Brain microvascular endothelial cell (primary cell): ENCODE results near the gene DLX2.

Source experiments
- DNase-seq: peaks from one replicate; pipeline ENCODE4 v3.0.0-alpha.2; 2020
- H3K27ac ChIP-seq: fragments of 250-450 bp; sonication (Bioruptor Pico); 2 replicates; pipeline ENCODE4 v1.5.1; 2020; ENCODE audit warnings: mild to moderate bottlenecking, moderate library complexity
- H3K27me3 ChIP-seq: fragments of 250-450 bp; sonication (Bioruptor Pico); replicated peaks from 2 replicates; pipeline ENCODE4 v1.5.1; 2020; ENCODE audit warnings: mild to moderate bottlenecking
- H3K36me3 ChIP-seq: fragments of 250-450 bp; sonication (Bioruptor Pico); replicated peaks from 2 replicates; pipeline ENCODE4 v1.5.1; 2020; ENCODE audit warnings: mild to moderate bottlenecking
- H3K4me3 ChIP-seq: 2 replicates; pipeline ENCODE4 v1.5.1; 2011; ENCODE audit warnings: low read depth, mild to moderate bottlenecking, control low read depth, low read length, moderate library complexity
- in situ Hi-C: cut with HindIII; loops from 2 replicates; pipeline ENCODE4 v1.10.0; 2017; ENCODE audit warnings: low sequenced_read_pairs, low pct_ligation_motif_present
- TF ChIP-seq, protein P1 (sequence below): IDR thresholded peaks from 2 replicates; pipeline ENCODE4 v1.5.1; 2011; ENCODE audit warnings: low read depth, mild to moderate bottlenecking, moderate library complexity, low read length, control low read depth, inconsistent platforms; ENCODE audit errors: missing control alignments

Gene DLX2

DNA sequence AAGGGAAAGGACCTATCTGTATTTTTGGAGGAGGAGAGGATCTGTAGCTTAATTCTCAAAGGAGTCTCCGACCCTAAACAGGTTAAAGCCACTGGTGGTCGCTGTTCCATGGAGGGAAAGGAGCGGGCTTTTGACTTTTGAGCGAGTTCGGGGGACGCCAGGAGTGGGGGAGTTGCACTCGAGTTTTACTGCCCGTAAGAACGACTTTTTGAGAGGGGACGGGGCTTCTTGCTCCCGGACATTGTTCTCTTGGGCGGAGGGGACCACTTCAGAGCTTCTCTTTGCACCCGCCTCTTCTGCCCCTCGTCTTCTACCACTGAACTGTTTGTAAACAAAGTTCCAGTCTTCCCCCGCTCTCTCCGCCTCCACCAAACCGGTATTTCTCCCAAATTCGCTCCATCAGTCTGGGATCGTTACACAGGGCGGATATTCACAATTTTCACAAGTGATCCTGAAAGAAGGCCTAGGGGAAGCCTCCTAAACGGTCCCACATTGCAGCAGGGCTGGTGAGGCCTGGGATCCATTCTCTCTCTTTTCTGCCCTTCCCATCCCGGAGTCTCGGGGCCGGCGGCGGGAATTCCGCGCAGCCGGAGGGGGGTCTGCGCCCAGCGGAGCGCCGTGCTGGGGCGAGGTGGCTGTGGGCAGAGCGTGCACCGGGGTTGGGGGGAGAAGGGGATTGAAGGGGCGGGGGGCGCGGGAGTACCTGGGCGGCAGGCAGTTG is 6.6 kb downstream of the DLX2 start:
- no peak for DNase-seq

DNA sequence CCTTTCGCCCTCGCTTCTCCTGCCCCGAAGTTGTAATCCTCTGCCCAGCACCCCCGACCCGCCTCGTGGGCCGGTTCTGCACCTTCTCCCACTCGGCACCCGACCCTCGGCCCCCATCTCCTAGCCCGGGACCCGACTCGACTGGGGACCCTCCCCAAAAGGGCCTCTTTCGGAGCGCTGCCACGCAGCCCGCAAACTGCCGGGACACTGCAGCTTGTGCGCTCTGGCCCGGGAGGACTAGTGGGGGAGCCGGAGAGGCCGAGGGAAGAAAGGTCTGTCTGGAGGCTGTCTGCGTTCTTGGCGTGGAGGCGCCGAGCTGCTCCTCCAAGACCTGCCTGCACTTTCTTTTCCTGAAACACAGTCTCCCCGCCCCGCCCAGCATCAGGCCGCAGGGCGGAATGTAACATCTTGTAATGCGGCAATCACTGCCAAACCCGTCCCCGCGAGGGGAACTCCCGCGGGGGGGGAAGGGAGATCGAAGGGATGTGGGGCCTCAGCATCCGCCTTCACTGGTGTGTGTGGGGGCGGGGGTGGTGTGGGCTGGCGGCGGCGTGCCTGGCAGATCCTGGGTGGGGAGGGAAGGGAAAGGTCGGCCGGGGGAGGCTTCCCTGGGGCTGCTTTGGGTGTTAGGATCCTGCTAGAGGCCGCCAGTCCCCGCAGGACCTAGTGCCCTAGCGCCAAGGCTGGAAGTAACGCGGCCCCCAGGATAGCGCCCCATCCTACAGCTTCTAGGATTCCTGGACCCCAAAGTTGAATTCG is 7.4 kb downstream of the DLX2 start:
- Histone ChIP-seq H3K27ac (no peak overlapping the region), H3K36me3 (no peaks in the 10 kb centered on the region), H3K27me3 (peaks cover 44% of the 10 kb centered on the region), H3K4me3 (peak overlapping the region; percentile 59)
- in situ Hi-C loops = no loop called here
- peak; percentile 60 for DNase-seq
- TF ChIP-seq, protein P1, sequence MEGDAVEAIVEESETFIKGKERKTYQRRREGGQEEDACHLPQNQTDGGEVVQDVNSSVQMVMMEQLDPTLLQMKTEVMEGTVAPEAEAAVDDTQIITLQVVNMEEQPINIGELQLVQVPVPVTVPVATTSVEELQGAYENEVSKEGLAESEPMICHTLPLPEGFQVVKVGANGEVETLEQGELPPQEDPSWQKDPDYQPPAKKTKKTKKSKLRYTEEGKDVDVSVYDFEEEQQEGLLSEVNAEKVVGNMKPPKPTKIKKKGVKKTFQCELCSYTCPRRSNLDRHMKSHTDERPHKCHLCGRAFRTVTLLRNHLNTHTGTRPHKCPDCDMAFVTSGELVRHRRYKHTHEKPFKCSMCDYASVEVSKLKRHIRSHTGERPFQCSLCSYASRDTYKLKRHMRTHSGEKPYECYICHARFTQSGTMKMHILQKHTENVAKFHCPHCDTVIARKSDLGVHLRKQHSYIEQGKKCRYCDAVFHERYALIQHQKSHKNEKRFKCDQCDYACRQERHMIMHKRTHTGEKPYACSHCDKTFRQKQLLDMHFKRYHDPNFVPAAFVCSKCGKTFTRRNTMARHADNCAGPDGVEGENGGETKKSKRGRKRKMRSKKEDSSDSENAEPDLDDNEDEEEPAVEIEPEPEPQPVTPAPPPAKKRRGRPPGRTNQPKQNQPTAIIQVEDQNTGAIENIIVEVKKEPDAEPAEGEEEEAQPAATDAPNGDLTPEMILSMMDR = no peak

More for the DNA sequence above, 6.6 kb downstream of the DLX2 start:
- Histone ChIP-seq H3K36me3 (no peaks in the 10 kb centered on the region), H3K27me3 (peaks cover 41% of the 10 kb centered on the region), H3K27ac (no peak overlapping the region), H3K4me3 (peak overlapping the region; percentile 59)
- TF ChIP-seq, protein P1 = peak; percentile 58
- in situ Hi-C loops = no loop called here

DNA sequence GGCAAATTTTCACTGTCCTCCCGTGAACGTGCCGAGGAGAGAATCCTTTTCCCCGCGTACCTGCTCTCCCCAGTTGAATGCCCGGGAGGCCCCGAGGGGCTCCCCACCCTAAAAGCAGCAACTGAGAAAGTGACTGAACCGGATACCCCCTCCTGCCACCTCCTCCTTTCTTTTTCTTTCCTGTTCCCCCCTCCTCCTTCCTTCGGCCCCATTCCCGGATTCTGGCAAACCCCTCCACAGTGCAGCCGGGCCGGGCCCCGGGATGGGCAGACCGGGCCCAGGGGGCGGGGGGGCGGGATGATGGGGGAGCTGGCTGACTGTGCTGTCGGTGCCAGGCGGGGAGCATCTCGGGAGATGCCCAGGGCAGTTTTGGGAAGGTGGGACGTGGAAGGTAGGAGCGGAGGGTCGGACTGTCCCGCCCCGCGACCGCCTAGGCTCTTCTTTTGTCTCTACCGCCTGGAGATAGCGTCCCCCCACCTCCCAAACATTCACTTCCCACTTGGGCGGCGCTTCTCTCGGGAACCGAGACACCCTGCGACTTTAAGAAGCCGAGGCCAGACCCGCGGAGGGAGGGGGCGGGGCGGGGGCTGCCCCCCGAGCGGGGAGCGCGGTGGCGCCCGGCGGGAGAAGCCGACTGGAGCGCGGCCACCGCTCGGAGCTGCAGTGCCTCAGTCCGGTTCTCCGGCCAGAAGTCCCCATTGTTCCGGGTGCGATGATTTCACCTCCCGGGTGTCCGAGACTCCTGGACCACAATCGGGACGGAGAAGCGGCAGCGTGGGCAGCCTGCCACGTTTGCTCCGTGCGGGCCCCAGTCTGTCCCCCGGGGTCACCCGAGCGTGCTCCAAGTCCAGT is 8.2 kb downstream of the DLX2 start:
- no peak for DNase-seq
- peak overlapping the region; percentile 59 for H3K4me3 ChIP-seq
- in situ Hi-C loops = no loop called here
- peaks cover 50% of the 10 kb centered on the region for H3K27me3 ChIP-seq
- TF ChIP-seq, protein P1 = no peak
- H3K36me3 ChIP-seq = no peaks in the 10 kb centered on the region
- H3K27ac ChIP-seq = no peak overlapping the region

DNA sequence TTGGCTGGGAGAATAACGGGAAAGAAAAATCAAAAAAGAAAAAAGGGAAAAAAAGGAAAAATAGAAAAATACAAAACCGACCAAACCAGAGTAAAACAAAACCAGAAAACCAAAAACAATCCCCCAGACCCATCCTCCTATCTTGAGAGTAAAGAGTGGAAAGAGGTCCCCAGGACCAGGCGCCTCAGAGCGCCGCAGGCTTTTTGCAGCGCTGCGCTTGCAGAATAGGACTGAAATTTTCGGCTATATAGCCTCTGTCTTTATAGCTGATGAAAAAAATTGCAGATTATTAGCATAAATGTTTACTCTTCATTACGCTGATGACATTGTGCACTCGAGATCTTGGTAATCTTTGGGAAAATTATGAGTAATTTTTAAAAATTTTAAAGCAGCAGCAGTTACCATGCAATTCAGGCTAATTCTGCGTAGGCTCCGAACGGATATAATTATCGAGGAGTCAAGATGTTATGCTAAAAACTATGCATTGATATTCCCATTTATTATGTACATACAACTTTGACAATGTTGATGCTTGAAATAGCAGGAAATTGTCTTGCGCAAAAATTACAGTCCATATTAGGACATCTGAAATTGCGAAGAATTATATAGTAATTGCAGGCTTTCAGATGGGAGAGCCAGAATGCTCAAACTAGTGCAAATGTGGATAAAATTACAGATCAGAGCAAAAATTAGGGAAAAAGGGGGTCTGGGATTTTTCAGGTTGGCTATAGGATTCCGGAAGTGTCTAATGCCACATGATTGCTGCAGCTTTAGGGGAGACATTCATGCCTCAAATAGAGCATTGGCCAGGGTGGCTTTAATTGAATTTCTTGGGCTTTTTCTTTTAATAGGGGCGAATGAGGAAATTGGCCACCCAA is 9.0 kb downstream of the DLX2 start:
- no peak for DNase-seq
- Histone ChIP-seq H3K27me3 (peaks cover 58% of the 10 kb centered on the region), H3K36me3 (no peaks in the 10 kb centered on the region), H3K27ac (no peak overlapping the region), H3K4me3 (no peak overlapping the region)
- TF ChIP-seq, protein P1 = no peak
- in situ Hi-C loops = no loop called here

DNA sequence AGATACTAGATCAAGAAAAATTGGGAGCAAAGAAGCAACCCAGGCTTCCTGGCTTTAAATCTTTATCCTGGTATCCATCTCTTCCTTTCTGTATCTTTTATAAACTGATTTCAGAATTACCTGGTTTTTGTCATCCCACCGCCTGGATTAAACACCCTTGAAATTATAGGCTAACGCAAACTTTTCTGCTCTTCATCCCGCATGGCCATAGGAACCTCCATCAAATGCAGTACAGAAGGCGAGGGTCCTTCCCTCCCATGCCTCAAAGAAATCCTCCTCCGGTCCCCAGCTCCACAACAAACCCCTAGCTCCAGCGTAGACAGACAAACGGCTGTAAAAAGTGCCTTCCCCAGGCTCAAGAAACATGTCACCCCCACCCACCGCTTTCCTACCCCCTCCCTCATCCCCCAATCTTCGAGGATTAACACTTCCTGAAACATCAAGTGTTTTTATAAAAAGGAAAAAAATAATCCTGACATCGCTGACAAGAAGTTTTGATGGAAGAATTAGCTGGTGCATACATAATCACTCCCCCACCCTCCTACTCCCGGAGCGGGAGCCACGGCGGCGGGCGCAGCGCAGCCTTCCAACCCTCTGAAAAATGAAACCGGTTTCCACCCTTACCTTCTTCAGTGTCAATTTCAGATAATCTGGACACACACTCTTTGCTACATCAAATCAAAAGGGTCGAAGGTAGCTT is 9.8 kb downstream of the DLX2 start:
- no peak for DNase-seq
- no peaks in the 10 kb centered on the region for H3K36me3 ChIP-seq
- in situ Hi-C loops = no loop called here
- TF ChIP-seq, protein P1 = no peak
- peaks cover 66% of the 10 kb centered on the region for H3K27me3 ChIP-seq
- H3K27ac ChIP-seq = no peak overlapping the region
- no peak overlapping the region for H3K4me3 ChIP-seq
